Endometrial microvascular endothelial cells (primary cell): Measurements from ENCODE around the gene PIGS. TPM values are rescaled to one million over a fixed set of nuclear protein-coding genes. Genes with fewer than 3 reads are reported as not detected.

Experiments used
- in situ Hi-C: cut with HindIII; loops from 2 replicates; pipeline ENCODE4 v1.10.0; 2017; ENCODE audit warnings: low sequenced_read_pairs, low pct_unique_long_range_greater_than_20kb; ENCODE audit errors: inconsistent ontology term
- total RNA-seq: library from RNA; depleted of rRNA; stranded (reverse); fragments of >200 nt; gene quantifications from one replicate; pipeline ENCODE4 v1.2.3, GENCODE V29; 2015; ENCODE audit errors: inconsistent ontology term

The PIGS gene
- total RNA-seq, 1 donor from 2014 or later, result 69.2 TPM

DNA sequence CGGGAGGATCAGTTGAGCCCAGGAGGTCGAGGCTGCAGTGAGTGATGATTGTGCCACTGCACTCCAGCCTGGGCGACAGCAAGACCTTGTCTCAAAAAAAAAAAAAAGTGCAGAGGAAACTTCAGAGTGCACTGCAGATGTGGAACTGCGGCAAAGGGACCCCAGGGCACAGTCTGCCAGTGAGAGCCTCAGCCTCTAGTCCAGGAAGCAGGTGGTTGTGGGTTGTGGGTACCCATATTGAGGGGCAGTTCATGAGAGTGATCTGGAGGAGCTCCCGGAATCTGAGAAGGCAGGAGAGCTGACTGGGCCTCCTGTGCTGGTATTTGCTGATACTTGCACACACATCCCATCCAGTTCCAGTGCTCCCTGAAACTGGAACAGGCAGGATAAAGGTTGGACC is 52.1 kb downstream of the PIGS start:
- in situ Hi-C loops, result no loop called here

DNA sequence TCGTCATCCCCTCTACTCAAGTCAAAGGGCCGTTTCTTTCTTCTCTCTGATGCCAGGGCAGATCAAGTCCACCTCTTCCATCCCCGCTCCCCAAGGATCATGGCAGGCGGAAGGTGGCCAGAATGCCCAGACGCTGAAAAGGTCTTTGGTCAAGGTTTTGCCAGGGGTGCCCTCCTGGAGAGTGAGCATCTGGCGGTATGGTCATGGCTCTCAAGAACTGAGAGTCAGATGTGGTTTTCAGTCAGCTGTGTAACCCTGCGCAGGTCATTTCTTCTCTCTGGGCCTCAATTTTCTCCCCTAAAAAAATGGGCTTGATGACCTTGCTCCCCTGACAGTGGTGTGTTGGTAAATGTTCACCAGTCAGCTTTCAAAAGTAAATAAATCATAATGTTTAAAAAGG is 52.7 kb downstream of the PIGS start:
- in situ Hi-C loops, result no loop called here

DNA sequence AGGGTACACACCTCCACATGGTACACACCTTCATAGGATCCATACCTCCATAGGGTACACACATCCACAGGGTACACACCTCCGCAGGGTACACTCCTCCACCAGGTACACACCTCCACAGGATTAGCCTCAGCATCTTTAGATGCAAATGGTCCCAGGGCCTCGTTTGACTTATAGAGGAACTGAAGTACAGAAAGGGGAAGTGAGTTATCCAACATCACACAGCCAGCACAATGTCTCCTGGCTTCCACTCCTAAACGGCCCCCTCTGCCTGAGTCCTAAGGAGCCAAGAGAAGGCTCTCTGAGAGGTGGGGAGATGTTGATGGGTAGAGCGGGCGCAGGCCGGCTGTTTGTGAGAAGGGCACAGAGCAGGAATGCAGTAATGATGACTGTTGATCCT is 53.2 kb downstream of the PIGS start:
- in situ Hi-C loops, result no loop called here

- in situ Hi-C loops, result no loop called here
Observed at GRCh38 chr17:28515518-28515917, 55.8 kb downstream of the PIGS start.

GRCh38 chr17:28514561-28515002 is 56.7 kb downstream of the PIGS start:
- in situ Hi-C loops, result no loop called here

GRCh38 chr17:28513476-28513875 is 57.8 kb downstream of the PIGS start:
- in situ Hi-C loops, result no loop called here

DNA sequence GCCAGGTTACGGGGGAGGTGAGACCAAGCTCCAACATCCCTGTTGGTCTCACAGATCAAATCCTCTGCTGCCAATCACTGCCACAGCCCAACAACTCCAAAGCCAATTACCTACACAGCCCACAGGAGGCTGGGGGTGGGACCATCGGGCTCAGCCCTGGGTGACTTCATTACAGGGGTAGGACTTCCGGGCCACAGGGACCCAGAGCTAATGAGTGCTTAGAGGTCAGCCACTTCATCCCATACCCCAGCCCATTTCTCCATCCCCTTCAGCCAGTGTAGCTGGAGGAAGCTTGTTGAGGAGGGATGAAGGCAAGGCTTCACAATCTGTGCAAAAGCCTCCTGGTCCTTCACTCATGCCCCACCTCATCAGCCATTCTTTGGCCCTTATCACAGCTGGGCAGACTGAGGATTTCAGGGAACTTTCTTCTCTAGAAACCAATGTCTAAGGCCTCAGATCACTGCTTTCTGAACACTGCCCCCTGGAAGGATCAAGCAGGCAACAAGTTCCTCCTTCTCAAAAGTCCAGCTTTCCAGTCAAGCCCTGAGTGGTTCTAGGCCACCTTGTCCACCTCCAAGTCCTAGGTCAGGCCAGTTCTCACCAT is 59.4 kb downstream of the PIGS start:
- in situ Hi-C loops, result no loop called here

- in situ Hi-C loops, result no loop called here
Observed at GRCh38 chr17:28509789-28510188, 61.5 kb downstream of the PIGS start.

GRCh38 chr17:28508211-28508724 is 63.1 kb downstream of the PIGS start:
- in situ Hi-C loops, result no loop called here

- in situ Hi-C loops, result no loop called here
Observed at GRCh38 chr17:28507567-28508203, 63.6 kb downstream of the PIGS start.

DNA sequence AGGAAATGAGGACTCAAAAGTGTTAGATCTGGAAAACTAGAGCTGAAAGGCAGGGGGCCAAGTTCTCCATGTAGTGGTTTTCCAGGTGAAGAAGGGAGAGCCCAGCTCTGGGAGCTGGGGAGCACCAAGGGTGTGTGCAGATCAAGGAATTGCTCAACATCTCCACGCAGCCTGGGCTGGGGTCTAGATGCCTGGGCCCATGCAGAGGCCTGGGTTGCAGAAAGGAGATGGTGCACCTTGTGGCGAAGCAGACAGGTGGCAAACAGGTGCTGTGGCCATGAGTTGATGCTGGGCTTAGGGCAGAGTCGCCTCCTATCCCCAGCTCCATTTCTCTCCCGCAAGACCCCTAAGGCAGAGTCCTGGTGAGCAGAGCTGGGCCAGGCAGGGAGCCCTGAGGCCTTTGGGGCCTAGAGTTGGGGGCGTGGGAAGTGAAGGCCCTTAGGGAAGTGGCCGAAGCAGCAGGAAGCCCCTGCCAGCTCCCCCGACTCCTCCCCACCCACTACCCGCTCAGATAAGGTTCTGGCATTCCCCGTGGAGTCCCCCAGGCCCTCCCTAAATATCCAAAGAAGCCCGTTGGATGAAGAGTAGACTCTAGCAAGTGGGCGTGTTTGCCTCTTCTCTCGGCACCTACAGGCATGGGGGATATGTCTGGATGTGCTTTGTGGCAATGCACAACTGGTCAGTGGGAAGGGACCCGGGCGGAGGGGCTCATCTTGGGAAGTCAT is 64.4 kb downstream of the PIGS start:
- in situ Hi-C loops, result no loop called here

GRCh38 chr17:28505986-28506665 is 65.2 kb downstream of the PIGS start, which contains the start of gene FOXN1:
FOXN1 (plus strand) TSS chr17:28506348; CDS start chr17:28523970, 17,622 bp downstream.
- in situ Hi-C loops, result no loop called here

GRCh38 chr17:28503420-28503819 is 67.9 kb downstream of the PIGS start:
- in situ Hi-C loops, result no loop called here

Other genes with a start within 250 kb of the PIGS start
- gene IFT20, start 236.1 kb downstream of the PIGS start, total RNA-seq, result 31.0 TPM
- gene TNFAIP1, start 235.8 kb downstream of the PIGS start, total RNA-seq, result 65.8 TPM
- 144 TPM for gene POLDIP2, start 214.0 kb downstream of the PIGS start, total RNA-seq
- gene SEBOX, start 206.3 kb downstream of the PIGS start, total RNA-seq, result not detected
- not detected for gene VTN, start 201.2 kb downstream of the PIGS start, total RNA-seq
- 2.4 TPM for gene SARM1, start 199.8 kb downstream of the PIGS start, total RNA-seq
- 31.9 TPM for gene SLC46A1, start 165.3 kb downstream of the PIGS start, total RNA-seq
- gene SLC13A2, start 97.9 kb downstream of the PIGS start, total RNA-seq, result not detected
- not detected for gene FOXN1, start 65.2 kb downstream of the PIGS start, total RNA-seq
- 28.7 TPM for gene UNC119, start 18.9 kb downstream of the PIGS start, total RNA-seq
- gene ALDOC, start 5.4 kb upstream of the PIGS start, total RNA-seq, result 8.9 TPM
- gene SPAG5, start 27.5 kb upstream of the PIGS start, total RNA-seq, result 63.3 TPM
- gene RSKR, start 42.7 kb upstream of the PIGS start, total RNA-seq, result 1.5 TPM
- gene BLTP2, start 73.6 kb upstream of the PIGS start, total RNA-seq, result 148 TPM
- gene SDF2, start 90.4 kb upstream of the PIGS start, total RNA-seq, result 60.8 TPM
- gene SUPT6H, start 90.7 kb upstream of the PIGS start, total RNA-seq, result 38.7 TPM
- gene PROCA1, start 140.4 kb upstream of the PIGS start, total RNA-seq, result not detected
- 31.1 TPM for gene RAB34, start 146.3 kb upstream of the PIGS start, total RNA-seq
- 308 TPM for gene RPL23A, start 148.5 kb upstream of the PIGS start, total RNA-seq
- gene TLCD1, start 154.7 kb upstream of the PIGS start, total RNA-seq, result 7.7 TPM
- gene NEK8, start 157.3 kb upstream of the PIGS start, total RNA-seq, result 1.0 TPM
- gene TRAF4, start 172.5 kb upstream of the PIGS start, total RNA-seq, result 14.3 TPM